Liver (tissue), 9 donors: ENCODE results near the gene SLC2A8. TPM values are rescaled to one million over a fixed set of nuclear protein-coding genes. Genes with fewer than 3 reads are reported as not detected.

ENCODE experiments used
- DNase-seq: peaks from one replicate; pipeline ENCODE4 v3.0.0-alpha.2; 2017; ENCODE audit warnings: low spot score
- H3K27ac ChIP-seq, 2 donors: one replicate each; pipeline ENCODE4 v1.7.0; 2013; ENCODE audit warnings: inconsistent platforms in 2 of 2, low read length in 2 of 2, control low read depth in 1 of 2, low read depth in 1 of 2, mild to moderate bottlenecking in 1 of 2
- H3K27me3 ChIP-seq, 4 donors: one replicate each; pipeline versions ENCODE4 v1.6.1 to v1.7.0; 2013; ENCODE audit warnings: low read length in 3 of 4, inconsistent platforms in 1 of 4, mild to moderate bottlenecking in 1 of 4, moderate library complexity in 1 of 4; ENCODE audit not compliant: control insufficient read depth in 4 of 4, insufficient read depth in 4 of 4
- H3K36me3 ChIP-seq, 4 donors: one replicate each; pipeline versions ENCODE4 v1.6.1 to v1.7.0; 2013; ENCODE audit warnings: low read length in 3 of 4, mild to moderate bottlenecking in 3 of 4, low read depth in 1 of 4, moderate library complexity in 1 of 4; ENCODE audit not compliant: control insufficient read depth in 4 of 4, insufficient read depth in 3 of 4
- H3K4me1 ChIP-seq, 4 donors: one replicate each; pipeline versions ENCODE4 v1.6.1 to v1.7.0; 2013; ENCODE audit warnings: low read length in 3 of 4, mild to moderate bottlenecking in 3 of 4, moderate library complexity in 1 of 4; ENCODE audit not compliant: control insufficient read depth in 4 of 4, insufficient read depth in 4 of 4
- H3K4me3 ChIP-seq, 3 donors: one replicate each; pipeline versions ENCODE4 v1.6.1 to v1.7.0; 2013; ENCODE audit warnings: low read length in 3 of 3, control low read depth in 1 of 3, low read depth in 1 of 3, mild to moderate bottlenecking in 1 of 3
- H3K9ac ChIP-seq, 2 donors: one replicate each; pipeline ENCODE4 v1.7.0; 2013; ENCODE audit warnings: low read length in 2 of 2, mild to moderate bottlenecking in 2 of 2, moderate library complexity in 2 of 2, control low read depth in 1 of 2, low read depth in 1 of 2
- H3K9me3 ChIP-seq, 4 donors: one replicate each; pipeline versions ENCODE4 v1.6.1 to v1.7.0; 2013; ENCODE audit warnings: low read length in 3 of 4; ENCODE audit not compliant: control insufficient read depth in 4 of 4
- EGR1 ChIP-seq, 2 donors: IDR thresholded peaks; 2 replicates each; pipeline ENCODE4 v1.6.1; 2016 to 2018; ENCODE audit warnings: antibody characterized with exemption in 2 of 2, low read depth in 2 of 2
- FOXA1 ChIP-seq: IDR thresholded peaks from 2 replicates; pipeline ENCODE4 v1.6.1; 2016; ENCODE audit warnings: antibody characterized with exemption
- FOXA2 ChIP-seq: IDR thresholded peaks from 2 replicates; pipeline ENCODE4 v1.6.1; 2016; ENCODE audit warnings: antibody characterized with exemption
- GABPA ChIP-seq, 2 donors: IDR thresholded peaks in 1 of 2; conservative IDR thresholded peaks in 1 of 2; 2 replicates each; pipeline ENCODE4 v1.6.1; 2016; ENCODE audit warnings: antibody characterized with exemption in 2 of 2, mild to moderate bottlenecking in 1 of 2, moderate library complexity in 1 of 2
- HNF4G ChIP-seq: IDR thresholded peaks from 2 replicates; pipeline ENCODE4 v1.6.1; 2016; ENCODE audit warnings: antibody characterized with exemption
- NR2F2 ChIP-seq: IDR thresholded peaks from 2 replicates; pipeline ENCODE4 v1.6.1; 2016; ENCODE audit warnings: antibody characterized with exemption
- RAD21 ChIP-seq, 2 donors: IDR thresholded peaks; 2 replicates each; pipeline ENCODE4 v1.6.1; 2016; ENCODE audit warnings: antibody characterized with exemption in 2 of 2, mild to moderate bottlenecking in 2 of 2
- TAF1 ChIP-seq: conservative IDR thresholded peaks from 2 replicates; pipeline ENCODE4 v1.6.1; 2016; ENCODE audit warnings: antibody characterized with exemption, mild to moderate bottlenecking
- WGBS: extraction: QIAGEN DNeasy Blood & Tissue Kit; methylation state at CpG from one replicate; pipeline ENCODE4 v1.1.7; 2013; 5-methylcytosine and 5-hydroxymethylcytosine counted together
- polyA plus RNA-seq, 2 donors: library from polyadenylated mRNA; stranded (reverse) in 1 of 2; unstranded in 1 of 2; fragments of 200-250 nt in 1 of 2; fragments of >200 nt in 1 of 2; fragmentation: Nextera tagmentation in 1 of 2; extraction: Ambion mirVana in 1 of 2; gene quantifications; one replicate each; pipeline versions ENCODE4 v1.2.1 to v1.2.3, GENCODE V29; 2013 to 2015
- total RNA-seq, 2 donors: library from RNA; depleted of rRNA; stranded (reverse); fragments of >200 nt; gene quantifications; one replicate each; pipeline ENCODE4 v1.2.3, GENCODE V29; 2014
- TF ChIP-seq, protein P1 (sequence below): IDR thresholded peaks from 2 replicates; pipeline ENCODE4 v1.6.1; 2016; ENCODE audit warnings: antibody characterized with exemption
- TF ChIP-seq, protein P2 (sequence below): IDR thresholded peaks from 2 replicates; pipeline ENCODE4 v1.6.1; 2016; ENCODE audit warnings: antibody characterized with exemption, mild to moderate bottlenecking
- TF ChIP-seq, protein P3 (sequence below): IDR thresholded peaks from 2 replicates; pipeline ENCODE4 v1.6.1; 2016; ENCODE audit warnings: antibody characterized with exemption
- TF ChIP-seq, protein P4 (sequence below): IDR thresholded peaks from 2 replicates; pipeline ENCODE4 v1.6.1; 2016; ENCODE audit warnings: antibody characterized with exemption
- donor health status: healthy.
- donor health status: healthy.
- donor health status: healthy.
- donor health status: healthy.
- donor health status: healthy.

Gene SLC2A8
- total and polyA plus RNA-seq, 4 donors = 10.9 to 24.5 (median 19.9) TPM

DNA sequence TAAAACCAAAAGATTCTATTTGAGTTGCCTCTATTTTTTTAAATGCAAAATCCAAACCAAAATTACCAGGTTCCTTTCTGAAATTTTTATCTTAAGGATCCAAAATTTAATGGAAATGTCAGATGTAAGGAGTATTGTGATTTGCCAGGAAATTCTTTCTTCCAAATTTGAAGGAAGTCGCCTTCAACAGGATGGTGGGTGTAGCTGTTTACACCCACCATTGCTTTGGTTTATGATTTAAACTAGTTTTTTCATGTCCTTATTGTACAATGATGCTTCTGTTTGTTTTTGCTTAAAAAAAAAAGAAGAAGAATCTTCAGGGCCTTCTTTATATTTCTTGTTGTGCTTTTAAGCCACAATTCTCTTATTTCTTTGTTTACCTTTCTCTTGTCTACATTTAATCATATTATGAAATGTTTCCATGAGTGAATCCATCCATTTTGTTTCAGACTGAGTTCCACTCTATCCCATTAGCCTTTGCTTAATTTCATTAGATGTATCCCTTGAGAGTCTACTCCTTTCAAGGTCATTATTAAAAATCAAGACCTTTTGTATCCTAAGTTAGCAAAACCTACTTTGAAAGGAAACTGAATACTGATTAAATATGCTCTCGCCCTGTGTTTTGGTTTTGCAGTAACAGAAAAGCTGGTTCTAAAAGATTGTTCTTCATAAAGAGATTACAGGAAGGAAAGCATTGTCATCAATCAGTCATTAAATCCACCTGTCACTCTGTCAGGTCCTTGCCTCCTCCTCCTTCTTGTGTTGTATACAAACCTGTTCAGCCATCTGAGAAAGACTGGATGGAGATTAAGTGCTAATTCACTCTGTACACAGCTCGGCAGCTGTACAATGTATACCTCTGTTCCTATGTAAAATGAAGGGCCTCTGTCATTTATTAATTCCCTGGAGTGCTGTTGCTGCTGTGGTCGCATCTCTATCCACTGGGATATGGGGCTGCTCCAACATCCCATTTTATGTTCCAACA lies 45.5 kb upstream of the SLC2A8 start:
- Histone ChIP-seq H3K27ac (no peak overlapping the region), H3K36me3 (peaks cover 0 to 13% (median 1%) of the 10 kb centered on the region in 4 donors), H3K9me3 (no peaks in the 10 kb centered on the region), H3K27me3 (no peaks in the 10 kb centered on the region), H3K4me1 (no peaks in the 10 kb centered on the region), H3K4me3 (no peak overlapping the region), H3K9ac (no peak overlapping the region)
- no peak for DNase-seq
- WGBS = 93% methylated on average over 4 of the region's 4 CpGs
- TF ChIP-seq NR2F2 = no peak
- TF ChIP-seq, protein P1, sequence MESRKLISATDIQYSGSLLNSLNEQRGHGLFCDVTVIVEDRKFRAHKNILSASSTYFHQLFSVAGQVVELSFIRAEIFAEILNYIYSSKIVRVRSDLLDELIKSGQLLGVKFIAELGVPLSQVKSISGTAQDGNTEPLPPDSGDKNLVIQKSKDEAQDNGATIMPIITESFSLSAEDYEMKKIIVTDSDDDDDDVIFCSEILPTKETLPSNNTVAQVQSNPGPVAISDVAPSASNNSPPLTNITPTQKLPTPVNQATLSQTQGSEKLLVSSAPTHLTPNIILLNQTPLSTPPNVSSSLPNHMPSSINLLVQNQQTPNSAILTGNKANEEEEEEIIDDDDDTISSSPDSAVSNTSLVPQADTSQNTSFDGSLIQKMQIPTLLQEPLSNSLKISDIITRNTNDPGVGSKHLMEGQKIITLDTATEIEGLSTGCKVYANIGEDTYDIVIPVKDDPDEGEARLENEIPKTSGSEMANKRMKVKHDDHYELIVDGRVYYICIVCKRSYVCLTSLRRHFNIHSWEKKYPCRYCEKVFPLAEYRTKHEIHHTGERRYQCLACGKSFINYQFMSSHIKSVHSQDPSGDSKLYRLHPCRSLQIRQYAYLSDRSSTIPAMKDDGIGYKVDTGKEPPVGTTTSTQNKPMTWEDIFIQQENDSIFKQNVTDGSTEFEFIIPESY = no peak
- TF ChIP-seq, protein P2, sequence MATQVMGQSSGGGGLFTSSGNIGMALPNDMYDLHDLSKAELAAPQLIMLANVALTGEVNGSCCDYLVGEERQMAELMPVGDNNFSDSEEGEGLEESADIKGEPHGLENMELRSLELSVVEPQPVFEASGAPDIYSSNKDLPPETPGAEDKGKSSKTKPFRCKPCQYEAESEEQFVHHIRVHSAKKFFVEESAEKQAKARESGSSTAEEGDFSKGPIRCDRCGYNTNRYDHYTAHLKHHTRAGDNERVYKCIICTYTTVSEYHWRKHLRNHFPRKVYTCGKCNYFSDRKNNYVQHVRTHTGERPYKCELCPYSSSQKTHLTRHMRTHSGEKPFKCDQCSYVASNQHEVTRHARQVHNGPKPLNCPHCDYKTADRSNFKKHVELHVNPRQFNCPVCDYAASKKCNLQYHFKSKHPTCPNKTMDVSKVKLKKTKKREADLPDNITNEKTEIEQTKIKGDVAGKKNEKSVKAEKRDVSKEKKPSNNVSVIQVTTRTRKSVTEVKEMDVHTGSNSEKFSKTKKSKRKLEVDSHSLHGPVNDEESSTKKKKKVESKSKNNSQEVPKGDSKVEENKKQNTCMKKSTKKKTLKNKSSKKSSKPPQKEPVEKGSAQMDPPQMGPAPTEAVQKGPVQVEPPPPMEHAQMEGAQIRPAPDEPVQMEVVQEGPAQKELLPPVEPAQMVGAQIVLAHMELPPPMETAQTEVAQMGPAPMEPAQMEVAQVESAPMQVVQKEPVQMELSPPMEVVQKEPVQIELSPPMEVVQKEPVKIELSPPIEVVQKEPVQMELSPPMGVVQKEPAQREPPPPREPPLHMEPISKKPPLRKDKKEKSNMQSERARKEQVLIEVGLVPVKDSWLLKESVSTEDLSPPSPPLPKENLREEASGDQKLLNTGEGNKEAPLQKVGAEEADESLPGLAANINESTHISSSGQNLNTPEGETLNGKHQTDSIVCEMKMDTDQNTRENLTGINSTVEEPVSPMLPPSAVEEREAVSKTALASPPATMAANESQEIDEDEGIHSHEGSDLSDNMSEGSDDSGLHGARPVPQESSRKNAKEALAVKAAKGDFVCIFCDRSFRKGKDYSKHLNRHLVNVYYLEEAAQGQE = no peak
- TF ChIP-seq EGR1 (IDR thresholded peaks at IDR 0.05; ENCODE audit: low read depth in 2 of 2) = no peak
- TF ChIP-seq HNF4G = no peak

DNA sequence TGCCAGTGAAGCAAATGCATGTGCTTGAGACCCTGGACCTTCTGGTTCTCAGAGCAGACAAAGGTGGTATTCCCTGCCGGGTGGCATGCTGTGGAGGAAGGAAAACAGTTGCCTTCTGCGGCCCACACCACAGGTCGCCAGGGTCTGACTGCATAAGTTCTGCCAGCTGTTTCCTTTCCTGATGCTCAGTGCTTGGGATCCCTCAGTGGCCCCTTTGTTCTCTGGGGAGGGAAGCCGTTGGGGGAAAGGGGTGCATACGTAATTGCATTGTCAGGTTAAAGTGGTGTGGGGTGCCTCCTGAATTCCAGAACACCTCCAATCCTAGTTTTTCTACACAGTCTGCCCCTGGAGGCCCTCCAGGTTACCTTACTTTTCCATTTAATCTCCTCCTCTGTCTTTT lies 43.1 kb upstream of the SLC2A8 start:
- no peak overlapping the region for H3K4me3 ChIP-seq
- no peak overlapping the region for H3K27ac ChIP-seq
- TF ChIP-seq, protein P3, sequence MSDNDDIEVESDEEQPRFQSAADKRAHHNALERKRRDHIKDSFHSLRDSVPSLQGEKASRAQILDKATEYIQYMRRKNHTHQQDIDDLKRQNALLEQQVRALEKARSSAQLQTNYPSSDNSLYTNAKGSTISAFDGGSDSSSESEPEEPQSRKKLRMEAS = no peak
- TF ChIP-seq FOXA1 (no peak), GABPA (IDR thresholded peaks at IDR 0.05 in 1 of 2, conservative IDR thresholded peaks at IDR 0.05 in 1 of 2) (no peak), FOXA2 (no peak), TAF1 (no peak), RAD21 (IDR thresholded peaks at IDR 0.05) (no peak), NR2F2 (no peak)
- TF ChIP-seq, protein P4, sequence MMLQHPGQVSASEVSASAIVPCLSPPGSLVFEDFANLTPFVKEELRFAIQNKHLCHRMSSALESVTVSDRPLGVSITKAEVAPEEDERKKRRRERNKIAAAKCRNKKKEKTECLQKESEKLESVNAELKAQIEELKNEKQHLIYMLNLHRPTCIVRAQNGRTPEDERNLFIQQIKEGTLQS = no peak
- DNase-seq = no peak
- 81% methylated on average over 5 of the region's 5 CpGs for WGBS
- H3K9me3 ChIP-seq = no peaks in the 10 kb centered on the region
- peaks cover 0 to 6% (median 2%) of the 10 kb centered on the region in 4 donors for H3K4me1 ChIP-seq
- H3K36me3 ChIP-seq = peaks cover 2 to 13% (median 4%) of the 10 kb centered on the region in 4 donors
- H3K9ac ChIP-seq = no peak overlapping the region
- H3K27me3 ChIP-seq = no peaks in the 10 kb centered on the region
